Bronchial epithelial cell (primary cell): ENCODE data around the gene GOLGA6D. TPM values are rescaled to one million over a fixed set of nuclear protein-coding genes. Genes with fewer than 3 reads are reported as not detected.
"Not testable (repeated sequence)": the region's sequence is repeated elsewhere in the genome, so short reads cannot be mapped to it uniquely, and the experiment has no call there.

Experiments used
- DNase-seq: peaks from one replicate; pipeline ENCODE4 v3.0.0-alpha.2; 2010; ENCODE audit warnings: low read depth
- FAIRE-seq: peaks from 2 replicates; lab custom pipeline; 2011; peaks lifted over from hg19 to GRCh38; lab: Jason Lieb, UNC
- H3K27me3 ChIP-seq: 2 replicates; pipeline ENCODE4 v1.5.1; 2011; ENCODE audit warnings: low read length; ENCODE audit not compliant: control insufficient read depth, insufficient read depth
- H3K36me3 ChIP-seq: 2 replicates; pipeline ENCODE4 v1.5.1; 2011; ENCODE audit warnings: low read length; ENCODE audit not compliant: control insufficient read depth, insufficient read depth
- H3K4me3 ChIP-seq: 2 replicates; pipeline ENCODE4 v1.5.1; 2011; ENCODE audit warnings: mild to moderate bottlenecking, low read depth, low read length, control low read depth
- total RNA-seq: library from RNA; depleted of rRNA; stranded (reverse); fragments of >200 nt; gene quantifications from 2 replicates; pipeline ENCODE4 v1.2.1, GENCODE V29; 2014
- TF ChIP-seq, protein P1 (sequence below): IDR thresholded peaks from 2 replicates; pipeline ENCODE4 v1.5.1; 2011; ENCODE audit warnings: mild to moderate bottlenecking, moderate library complexity, low read length, control low read depth, inconsistent platforms; ENCODE audit not compliant: insufficient read depth, severe bottlenecking

GOLGA6D gene
- total RNA-seq, 1 donor from 2014 or later = not detected

DNA sequence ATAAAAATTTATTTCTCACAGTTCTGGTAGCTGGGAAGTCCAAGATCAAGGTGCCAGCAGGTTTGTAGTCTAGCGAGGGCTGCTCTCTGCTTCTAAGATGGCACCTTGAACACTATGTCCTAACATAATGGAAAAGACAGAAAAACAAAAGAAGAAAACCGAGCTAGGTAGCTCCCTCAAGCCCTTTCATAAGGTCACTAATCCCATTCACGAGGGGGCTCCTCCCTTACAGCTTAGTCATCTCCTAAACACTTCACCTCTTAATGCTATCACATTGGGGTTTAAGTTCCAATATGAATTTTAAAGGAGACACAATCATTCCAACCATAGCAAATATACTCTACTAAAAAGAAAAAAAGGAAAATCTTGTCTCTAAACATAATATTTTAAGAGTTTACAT lies 23.6 kb downstream of the GOLGA6D start:
- Histone ChIP-seq H3K36me3 (no peaks in the 10 kb centered on the region), H3K4me3 (no peak overlapping the region), H3K27me3 (no peaks in the 10 kb centered on the region)
- FAIRE-seq (no peak), DNase-seq (no peak)
- TF ChIP-seq, protein P1, sequence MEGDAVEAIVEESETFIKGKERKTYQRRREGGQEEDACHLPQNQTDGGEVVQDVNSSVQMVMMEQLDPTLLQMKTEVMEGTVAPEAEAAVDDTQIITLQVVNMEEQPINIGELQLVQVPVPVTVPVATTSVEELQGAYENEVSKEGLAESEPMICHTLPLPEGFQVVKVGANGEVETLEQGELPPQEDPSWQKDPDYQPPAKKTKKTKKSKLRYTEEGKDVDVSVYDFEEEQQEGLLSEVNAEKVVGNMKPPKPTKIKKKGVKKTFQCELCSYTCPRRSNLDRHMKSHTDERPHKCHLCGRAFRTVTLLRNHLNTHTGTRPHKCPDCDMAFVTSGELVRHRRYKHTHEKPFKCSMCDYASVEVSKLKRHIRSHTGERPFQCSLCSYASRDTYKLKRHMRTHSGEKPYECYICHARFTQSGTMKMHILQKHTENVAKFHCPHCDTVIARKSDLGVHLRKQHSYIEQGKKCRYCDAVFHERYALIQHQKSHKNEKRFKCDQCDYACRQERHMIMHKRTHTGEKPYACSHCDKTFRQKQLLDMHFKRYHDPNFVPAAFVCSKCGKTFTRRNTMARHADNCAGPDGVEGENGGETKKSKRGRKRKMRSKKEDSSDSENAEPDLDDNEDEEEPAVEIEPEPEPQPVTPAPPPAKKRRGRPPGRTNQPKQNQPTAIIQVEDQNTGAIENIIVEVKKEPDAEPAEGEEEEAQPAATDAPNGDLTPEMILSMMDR = no peak

DNA sequence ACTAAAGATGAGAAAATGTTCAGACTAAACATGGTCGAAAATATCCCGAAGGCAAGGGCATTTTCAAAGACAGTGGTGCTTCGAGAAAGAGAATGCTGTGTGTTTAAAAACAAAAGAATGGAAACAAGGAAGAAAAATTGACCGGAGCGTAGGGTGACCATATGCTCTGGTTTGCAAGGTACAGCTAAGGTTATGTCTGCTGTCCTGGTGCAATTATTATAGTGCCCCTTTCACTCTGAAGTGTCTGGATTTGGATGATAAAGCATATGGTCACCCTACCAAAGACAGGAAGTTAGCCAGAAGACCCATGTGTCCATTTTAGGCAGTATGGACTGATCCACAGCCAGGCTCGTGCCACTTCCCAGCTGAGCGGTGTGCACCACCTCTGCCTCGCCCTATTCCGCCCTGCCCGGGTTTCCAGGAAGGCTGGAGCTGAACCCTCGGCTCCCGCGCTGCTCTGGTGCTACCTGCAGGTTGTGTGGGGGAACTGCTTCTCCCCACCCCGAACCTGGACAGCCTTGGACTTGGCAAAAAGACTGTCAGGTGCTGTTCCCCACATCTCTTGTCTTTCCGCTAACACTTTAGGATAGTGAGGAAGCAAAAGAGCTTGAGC lies 25.2 kb downstream of the GOLGA6D start:
- H3K4me3 ChIP-seq = no peak overlapping the region
- FAIRE-seq = no peak
- peak; percentile 46 for DNase-seq
- no peaks in the 10 kb centered on the region for H3K36me3 ChIP-seq
- H3K27me3 ChIP-seq = no peaks in the 10 kb centered on the region
- TF ChIP-seq, protein P1 = peak; percentile 74

DNA sequence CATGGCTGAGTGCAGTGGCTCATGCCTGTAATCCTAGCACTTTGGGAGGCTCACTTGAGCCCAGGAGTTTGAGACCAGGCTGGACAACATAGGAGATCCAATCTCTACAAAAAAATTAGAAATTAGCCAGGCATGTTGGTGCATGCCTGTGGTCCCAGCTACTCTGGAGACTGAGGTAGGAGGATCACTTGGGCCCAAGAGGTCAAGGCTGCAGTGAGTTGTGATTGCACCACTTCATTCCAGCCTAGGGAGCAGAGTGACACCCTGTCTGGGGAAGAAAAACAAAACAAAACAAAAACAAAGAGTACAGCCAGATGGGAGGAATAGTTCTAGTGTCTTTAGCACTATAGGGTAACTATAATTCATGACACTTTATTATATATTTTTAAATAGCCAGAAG lies 27.1 kb downstream of the GOLGA6D start:
- FAIRE-seq (no peak), DNase-seq (no peak)
- H3K27me3 ChIP-seq = no peaks in the 10 kb centered on the region
- TF ChIP-seq, protein P1 = no peak
- no peaks in the 10 kb centered on the region for H3K36me3 ChIP-seq
- H3K4me3 ChIP-seq = no peak overlapping the region

DNA sequence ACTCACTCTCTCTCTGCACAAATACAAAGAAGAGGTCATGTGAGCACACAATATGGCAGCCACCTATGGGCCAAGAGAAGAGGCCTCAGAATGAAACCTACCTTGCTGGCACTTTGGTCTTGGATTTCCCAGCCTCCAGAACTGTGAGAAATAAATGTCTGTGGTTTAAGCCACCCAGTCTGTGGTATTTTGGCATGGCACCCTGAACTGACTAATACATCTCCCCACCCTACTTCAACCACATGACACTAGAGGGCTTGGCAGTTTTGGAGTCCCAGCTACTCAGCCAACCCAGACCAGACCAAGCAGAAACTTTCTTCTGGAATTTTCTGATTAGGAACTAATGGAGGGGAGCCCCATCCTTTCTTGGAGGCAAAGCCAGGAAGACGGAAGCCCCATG lies 29.9 kb downstream of the GOLGA6D start:
- DNase-seq = peak; percentile 73
- not testable (repeated sequence) for H3K27me3 ChIP-seq, H3K36me3 ChIP-seq, FAIRE-seq, H3K4me3 ChIP-seq

DNA sequence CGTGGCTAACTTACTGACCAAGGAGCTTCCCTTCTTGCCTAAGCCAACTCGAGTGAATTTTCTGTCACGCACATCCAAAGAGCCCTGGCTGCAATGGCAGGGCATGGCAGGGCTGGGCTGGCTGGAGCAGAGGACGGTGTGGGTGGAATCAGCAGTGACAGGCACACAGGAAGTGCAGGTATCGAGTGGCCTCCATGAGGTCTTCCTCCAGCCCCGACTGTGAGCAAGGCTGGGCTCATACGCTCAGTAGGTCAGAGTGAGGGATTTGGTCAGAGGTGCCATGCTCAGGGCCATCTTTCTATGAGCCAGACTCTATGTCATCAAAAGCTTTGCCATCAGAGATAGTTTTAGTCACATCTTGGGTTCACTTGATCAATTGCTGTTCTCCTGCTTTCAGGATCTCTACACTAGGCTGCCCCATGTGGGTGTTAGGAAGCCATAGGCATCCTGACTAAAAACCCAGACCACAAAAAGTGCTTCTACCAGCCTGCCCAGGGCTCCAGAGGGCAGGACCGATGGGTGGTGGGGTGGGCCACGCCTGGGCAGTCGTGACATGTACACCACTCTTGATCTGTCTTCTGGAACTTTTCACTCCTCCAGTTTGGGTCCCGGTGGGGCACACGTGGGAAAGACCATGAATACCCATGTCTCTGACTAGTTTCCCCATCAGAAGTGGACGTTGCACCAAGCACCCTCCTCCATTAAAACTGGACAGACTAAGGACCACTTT lies 30.6 kb downstream of the GOLGA6D start:
- TF ChIP-seq, protein P1 = no peak

DNA sequence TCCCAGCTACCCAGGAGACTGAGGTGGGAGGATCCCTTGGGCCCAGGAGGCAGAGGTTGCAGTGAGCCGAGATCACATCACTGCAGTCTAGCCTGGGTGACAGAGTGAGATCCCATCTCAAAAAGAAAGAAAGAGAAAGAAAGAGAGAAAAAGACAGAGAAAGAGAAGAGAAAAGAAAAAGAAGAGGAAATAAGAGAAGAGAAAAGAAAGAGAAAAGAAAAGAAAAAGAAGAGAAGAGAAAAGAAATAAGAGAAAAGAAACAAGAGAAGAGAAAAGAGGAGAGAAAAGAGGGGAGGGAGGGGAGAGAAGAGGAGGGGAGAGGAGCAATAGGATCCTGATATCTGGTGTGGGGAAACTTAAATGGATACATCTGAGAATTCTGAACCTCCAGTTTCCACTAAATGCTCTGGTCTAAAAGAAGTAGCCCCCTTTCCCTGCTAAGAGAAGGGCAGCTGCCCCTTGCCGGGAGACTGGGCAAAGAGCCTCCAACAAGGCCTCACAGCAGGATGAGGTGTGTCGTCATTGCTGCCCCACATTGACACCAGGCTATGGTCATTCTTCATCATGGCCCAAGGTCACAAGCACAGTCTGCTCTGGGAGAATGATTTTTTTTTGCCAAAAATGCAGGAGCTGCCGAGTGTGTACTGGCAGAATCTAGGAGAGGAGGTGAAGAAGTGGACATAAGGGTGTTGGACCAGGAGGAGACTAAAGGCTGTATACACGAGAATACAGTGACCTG lies 32.1 kb downstream of the GOLGA6D start:
- H3K36me3 ChIP-seq = no peaks in the 10 kb centered on the region
- DNase-seq = no peak
- H3K4me3 ChIP-seq = no peak overlapping the region
- FAIRE-seq = no peak
- TF ChIP-seq, protein P1 = no peak
- no peaks in the 10 kb centered on the region for H3K27me3 ChIP-seq

More for the DNA sequence above, 30.6 kb downstream of the GOLGA6D start:
- Histone ChIP-seq H3K4me3 (no peak overlapping the region), H3K27me3 (no peaks in the 10 kb centered on the region), H3K36me3 (no peaks in the 10 kb centered on the region)
- no peak for FAIRE-seq
- DNase-seq = no peak

DNA sequence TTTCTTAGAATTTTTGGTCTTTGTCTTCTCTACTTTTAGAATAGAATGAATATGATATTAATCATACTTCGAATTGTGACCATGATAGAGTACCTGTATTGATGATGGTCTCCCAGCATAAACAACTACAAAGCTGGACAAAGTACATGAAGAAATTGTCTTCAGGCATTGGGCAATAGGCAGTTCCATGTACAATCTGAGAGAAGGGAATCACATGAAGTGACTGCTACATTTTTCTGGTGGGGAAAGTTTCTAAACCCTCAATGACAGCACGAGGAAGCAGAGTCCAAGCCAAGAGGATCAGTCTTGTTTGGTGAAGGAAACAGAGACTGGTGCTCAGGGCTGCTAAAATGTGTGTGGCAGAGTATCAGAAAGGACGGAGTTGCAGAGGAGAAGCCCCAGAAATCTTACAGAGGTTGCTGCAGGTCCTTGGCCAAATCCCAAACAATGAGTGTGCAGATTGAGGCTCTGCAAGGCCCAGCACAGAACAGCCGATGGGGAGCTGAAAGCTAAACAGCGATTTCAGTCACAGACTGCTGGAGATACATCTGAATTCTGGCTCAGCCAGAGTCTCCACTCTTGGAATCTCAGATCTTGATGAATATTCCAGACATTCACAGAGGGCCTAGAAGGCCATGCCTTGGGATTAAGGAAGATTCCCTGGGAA lies 36.7 kb downstream of the GOLGA6D start:
- H3K27me3 ChIP-seq, DNase-seq, H3K36me3 ChIP-seq, FAIRE-seq, H3K4me3 ChIP-seq: not testable (repeated sequence)
